HG03442 (cell line): Measurements from ENCODE around the gene KBTBD4.
A peak's percentile ranks its signal among the peaks of the same experiment; 100 is the strongest.
"Not testable (repeated sequence)": the region's sequence is repeated elsewhere in the genome, so short reads cannot be mapped to it uniquely, and the experiment has no call there.

Experiments used
- ATAC-seq: cut with Tn5 transposase; IDR thresholded peaks from one replicate; pipeline ENCODE4 v1.9.1; 2021; ENCODE audit warnings: mild to moderate bottlenecking, moderate library complexity; ENCODE audit not compliant: unreplicated experiment

KBTBD4 gene

GRCh38 chr11:47529951-47530350, 48.8 kb downstream of the KBTBD4 start:
- no peak for ATAC-seq

GRCh38 chr11:47527186-47527585, 51.6 kb downstream of the KBTBD4 start:
- ATAC-seq, result no peak

GRCh38 chr11:47526032-47526431, 52.7 kb downstream of the KBTBD4 start:
- not testable (repeated sequence) for ATAC-seq

- peak; percentile 38 for ATAC-seq
These were observed 54.4 kb downstream of the KBTBD4 start for GRCh38 chr11:47524291-47524874.

- peak; percentile 51 for ATAC-seq
These were observed 55.1 kb downstream of the KBTBD4 start for GRCh38 chr11:47523490-47524225.
